Effector CD4-positive, alpha-beta T cell (primary cell): ENCODE results near the gene ANK3.

Experiments
- DNase-seq: peaks from one replicate; pipeline ENCODE4 v3.0.0-alpha.2; 2020

The ANK3 gene

GRCh38 chr10:60413306-60414012, 23.8 kb upstream of the ANK3 start:
- no peak for DNase-seq

- DNase-seq = no peak
Observed at GRCh38 chr10:60410970-60411369, 21.3 kb upstream of the ANK3 start.

- no peak for DNase-seq
Observed at GRCh38 chr10:60409202-60409601, 19.5 kb upstream of the ANK3 start.

GRCh38 chr10:60406182-60406581, 16.5 kb upstream of the ANK3 start:
- no peak for DNase-seq

GRCh38 chr10:60405172-60405571, 15.5 kb upstream of the ANK3 start:
- DNase-seq = no peak

- DNase-seq = no peak
Observed at GRCh38 chr10:60403168-60403873, 13.6 kb upstream of the ANK3 start.

GRCh38 chr10:60400366-60400765, 10.7 kb upstream of the ANK3 start:
- no peak for DNase-seq

GRCh38 chr10:60399328-60399727, 9.7 kb upstream of the ANK3 start:
- no peak for DNase-seq

GRCh38 chr10:60397792-60398191, 8.1 kb upstream of the ANK3 start:
- no peak for DNase-seq

- no peak for DNase-seq
Observed at GRCh38 chr10:60396766-60397165, 7.1 kb upstream of the ANK3 start.

GRCh38 chr10:60395711-60396110, 6.0 kb upstream of the ANK3 start:
- DNase-seq = no peak

GRCh38 chr10:60394446-60394845, 4.8 kb upstream of the ANK3 start:
- no peak for DNase-seq

GRCh38 chr10:60390224-60390626, 550 bp upstream of the ANK3 start:
- DNase-seq = no peak

GRCh38 chr10:60388709-60389301, 870 bp downstream of the ANK3 start:
- no peak for DNase-seq

- DNase-seq = no peak
Observed at GRCh38 chr10:60388116-60388625, 1.5 kb downstream of the ANK3 start.

- no peak for DNase-seq
Observed at GRCh38 chr10:60387531-60387930, 2.1 kb downstream of the ANK3 start.

- DNase-seq = no peak
Observed at GRCh38 chr10:60385399-60385738, 4.3 kb downstream of the ANK3 start.

GRCh38 chr10:60384708-60385398, 4.8 kb downstream of the ANK3 start:
- DNase-seq = no peak

- DNase-seq = no peak
Observed at GRCh38 chr10:60384011-60384410, 5.7 kb downstream of the ANK3 start.

GRCh38 chr10:60382946-60383681, 6.6 kb downstream of the ANK3 start:
- no peak for DNase-seq

GRCh38 chr10:60380781-60381180, 8.9 kb downstream of the ANK3 start:
- DNase-seq = no peak

GRCh38 chr10:60377955-60378354, 11.7 kb downstream of the ANK3 start:
- no peak for DNase-seq

GRCh38 chr10:60377042-60377352, 12.7 kb downstream of the ANK3 start:
- DNase-seq = no peak
